Spleen (tissue), 11 donors: ENCODE results near the gene MRRF. TPM values are rescaled to one million over a fixed set of nuclear protein-coding genes. Genes with fewer than 3 reads are reported as not detected.

Source experiments
- DNase-seq: peaks from one replicate; pipeline ENCODE4 v3.0.0-alpha.2; 2020
- H3K27ac ChIP-seq, 8 donors: fragments of 200-600 bp; sonication (generic) in 7 of 8; 1 replicate in 4 of 8; 2 replicates in 4 of 8; pipeline versions ENCODE4 v1.5.0 to v1.8.0; 2016 to 2021; ENCODE audit warnings: inconsistent platforms in 4 of 8, mild to moderate bottlenecking in 4 of 8, moderate library complexity in 1 of 8
- H3K27me3 ChIP-seq, 7 donors: fragments of 200-600 bp; sonication (generic) in 6 of 7; replicated peaks in 1 of 7; 1 replicate in 4 of 7; 2 replicates in 3 of 7; pipeline versions ENCODE4 v1.5.0 to v1.8.0; 2016 to 2021; ENCODE audit warnings: inconsistent platforms in 3 of 7, mild to moderate bottlenecking in 1 of 7
- H3K36me3 ChIP-seq, 6 donors: fragments of 200-600 bp; sonication (generic) in 5 of 6; 1 replicate in 4 of 6; 2 replicates in 2 of 6; pipeline versions ENCODE4 v1.5.0 to v1.8.0; 2016 to 2021; ENCODE audit warnings: inconsistent platforms in 2 of 6
- H3K4me1 ChIP-seq, 6 donors: fragments of 200-600 bp; sonication (generic) in 5 of 6; 1 replicate in 3 of 6; 2 replicates in 3 of 6; pipeline versions ENCODE4 v1.5.0 to v1.8.0; 2016 to 2021; ENCODE audit warnings: inconsistent platforms in 3 of 6
- H3K4me3 ChIP-seq, 8 donors: fragments of 200-600 bp; sonication (generic) in 7 of 8; 1 replicate in 4 of 8; 2 replicates in 4 of 8; pipeline versions ENCODE4 v1.5.0 to v1.8.0; 2016 to 2021; ENCODE audit warnings: inconsistent platforms in 4 of 8, mild to moderate bottlenecking in 4 of 8, moderate library complexity in 2 of 8
- H3K9me3 ChIP-seq, 8 donors: fragments of 200-600 bp; sonication (generic) in 7 of 8; 1 replicate in 4 of 8; 2 replicates in 4 of 8; pipeline versions ENCODE4 v1.5.0 to v1.8.0; 2016 to 2021; ENCODE audit warnings: inconsistent platforms in 4 of 8
- POLR2A ChIP-seq, 3 donors: fragments of 450-650 bp; IDR thresholded peaks; one replicate each; pipeline ENCODE4 v1.5.1; 2017; ENCODE audit warnings: antibody characterized with exemption in 3 of 3, mild to moderate bottlenecking in 1 of 3
- POLR2AphosphoS5 ChIP-seq, 3 donors: sonication (generic); formaldehyde crosslinking; IDR thresholded peaks; one replicate each; pipeline ENCODE4 v1.5.1; 2017; ENCODE audit warnings: antibody characterized with exemption in 3 of 3
- WGBS, 5 donors: extraction: QIAGEN DNeasy Blood & Tissue Kit in 3 of 5; methylation state at CpG; one replicate each; pipeline versions ENCODE4 v1.1.5 to v1.1.7; 2013 to 2018; 5-methylcytosine and 5-hydroxymethylcytosine counted together
- intact Hi-C: fragments of 100-400 bp; cut with DNase I; formaldehyde crosslinking; loops from one replicate; pipeline ENCODE4 v1.15.0; 2023; ENCODE audit warnings: low total_unique reads
- polyA plus RNA-seq, 3 donors: library from polyadenylated mRNA; stranded (reverse); fragments of 200-250 nt; gene quantifications; one replicate each; pipeline ENCODE4 v1.2.1, GENCODE V29; 2013
- total RNA-seq, 7 donors: library from RNA; depleted of rRNA in 3 of 7; stranded (reverse); fragments of >200 nt in 3 of 7; fragmentation: NEBNext Ultra II Directional in 4 of 7; extraction: Animal tissue kit (Norgen Biotek cat#: 25700) in 4 of 7; gene quantifications; one replicate each; pipeline versions ENCODE4 v1.1.0 to v1.2.1, GENCODE V29; 2016 to 2021
- TF ChIP-seq, protein P1 (sequence below), 11 experiments: fragments of 200-600 bp in 7 of 11; fragments of 450-650 bp in 4 of 11; sonication (generic) in 4 of 11; IDR thresholded peaks in 8 of 11; conservative IDR thresholded peaks in 3 of 11; 1 replicate in 7 of 11; 2 replicates in 4 of 11; pipeline versions ENCODE4 v1.4.0 to v1.8.0; 2016 to 2021; ENCODE audit warnings: antibody characterized with exemption in 11 of 11, inconsistent platforms in 4 of 11, mild to moderate bottlenecking in 1 of 11
- donor health status: healthy with polysubstance abuse.
- donor health status: DM: no; HTN: no; CAD: no; lungs with moderate emphysema.
- donor health status: DM: no; HTN: no; CAD: no.
- donor health status: Bipolar disorder and iron deficiency.
- donor health status: healthy.
- donor health status: DM: no; HTN: no; CAD: no.
- donor health status: DM: yes; HTN: yes; CAD: no.

MRRF gene
- total and polyA plus RNA-seq, 10 donors: 23.1 to 44.8 (median 38.9) TPM

DNA sequence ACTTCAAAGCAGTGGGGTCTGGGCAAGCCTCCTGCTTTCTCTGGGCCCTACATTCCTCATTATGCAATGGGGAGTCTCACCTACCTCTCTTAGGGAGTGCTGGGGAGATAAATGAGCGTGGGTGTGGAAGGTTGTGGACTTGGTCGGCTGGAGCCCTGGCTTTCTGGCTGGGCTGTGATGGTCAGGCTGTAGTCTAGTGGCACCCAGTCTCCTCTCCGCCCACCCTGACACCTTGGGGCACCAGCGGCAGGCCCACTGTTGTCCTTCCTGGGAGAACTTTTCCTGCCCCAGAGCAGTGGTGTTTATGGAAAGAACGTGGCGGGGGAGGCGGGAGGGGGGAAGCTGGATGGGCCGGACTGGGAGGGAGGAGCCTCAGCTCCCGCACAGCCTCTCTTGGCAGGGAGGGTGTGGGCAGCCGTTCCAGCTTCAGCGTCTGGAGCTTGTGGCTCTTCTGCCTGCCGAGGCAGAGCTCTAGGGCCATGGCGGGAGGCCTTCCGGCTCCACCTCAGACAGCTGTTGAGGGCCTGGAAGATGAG, 110.3 kb downstream of the MRRF start:
- peaks cover 0 to 24% (median 0%) of the 10 kb centered on the region in 7 donors for H3K27me3 ChIP-seq
- intact Hi-C loops: no loop called here
- peaks cover 0 to 11% (median 8%) of the 10 kb centered on the region in 8 donors for H3K9me3 ChIP-seq
- DNase-seq: peak; percentile 64
- no peak overlapping the region for H3K4me3 ChIP-seq
- peaks cover 22 to 69% (median 46%) of the 10 kb centered on the region in 6 donors for H3K4me1 ChIP-seq
- 38 to 72% (median 48%) methylated on average over 13 to 14 of the region's 14 CpGs for WGBS, 5 donors
- peaks cover 0 to 19% (median 3%) of the 10 kb centered on the region in 6 donors for H3K36me3 ChIP-seq
- TF ChIP-seq POLR2AphosphoS5 (IDR thresholded peaks at IDR 0.05): peak in 1 of 3 donors; percentile 19
- TF ChIP-seq POLR2A (IDR thresholded peaks at IDR 0.05): no peak
- TF ChIP-seq, protein P1, sequence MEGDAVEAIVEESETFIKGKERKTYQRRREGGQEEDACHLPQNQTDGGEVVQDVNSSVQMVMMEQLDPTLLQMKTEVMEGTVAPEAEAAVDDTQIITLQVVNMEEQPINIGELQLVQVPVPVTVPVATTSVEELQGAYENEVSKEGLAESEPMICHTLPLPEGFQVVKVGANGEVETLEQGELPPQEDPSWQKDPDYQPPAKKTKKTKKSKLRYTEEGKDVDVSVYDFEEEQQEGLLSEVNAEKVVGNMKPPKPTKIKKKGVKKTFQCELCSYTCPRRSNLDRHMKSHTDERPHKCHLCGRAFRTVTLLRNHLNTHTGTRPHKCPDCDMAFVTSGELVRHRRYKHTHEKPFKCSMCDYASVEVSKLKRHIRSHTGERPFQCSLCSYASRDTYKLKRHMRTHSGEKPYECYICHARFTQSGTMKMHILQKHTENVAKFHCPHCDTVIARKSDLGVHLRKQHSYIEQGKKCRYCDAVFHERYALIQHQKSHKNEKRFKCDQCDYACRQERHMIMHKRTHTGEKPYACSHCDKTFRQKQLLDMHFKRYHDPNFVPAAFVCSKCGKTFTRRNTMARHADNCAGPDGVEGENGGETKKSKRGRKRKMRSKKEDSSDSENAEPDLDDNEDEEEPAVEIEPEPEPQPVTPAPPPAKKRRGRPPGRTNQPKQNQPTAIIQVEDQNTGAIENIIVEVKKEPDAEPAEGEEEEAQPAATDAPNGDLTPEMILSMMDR (IDR thresholded peaks at IDR 0.05 in 8 of 11, conservative IDR thresholded peaks at IDR 0.05 in 3 of 11): no peak
- H3K27ac ChIP-seq: peak overlapping the region in 1 of 8 donors; percentile 11

DNA sequence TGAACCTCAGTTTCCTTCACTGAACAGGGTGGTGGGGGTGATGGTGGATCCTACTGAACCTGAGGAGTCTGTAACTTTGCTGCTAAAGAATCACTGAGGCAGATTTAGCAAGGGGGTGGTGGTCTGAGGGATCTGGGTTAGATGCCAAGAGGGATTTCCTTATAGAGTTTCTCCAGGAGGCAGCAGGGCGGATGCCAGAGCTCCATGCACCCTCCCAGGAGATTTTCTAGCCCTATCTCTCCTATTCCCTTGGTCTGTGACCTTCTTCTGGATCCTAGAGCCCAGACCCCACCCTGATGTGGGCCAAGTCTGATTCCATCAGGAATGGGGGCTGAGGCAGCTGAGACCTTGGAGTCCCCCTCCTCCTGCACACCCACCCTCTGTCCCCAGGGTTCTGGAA, 112.1 kb downstream of the MRRF start:
- H3K4me1 ChIP-seq: peaks cover 8 to 51% (median 28%) of the 10 kb centered on the region in 6 donors
- peak; percentile 42 for DNase-seq
- intact Hi-C loops: no loop called here

DNA sequence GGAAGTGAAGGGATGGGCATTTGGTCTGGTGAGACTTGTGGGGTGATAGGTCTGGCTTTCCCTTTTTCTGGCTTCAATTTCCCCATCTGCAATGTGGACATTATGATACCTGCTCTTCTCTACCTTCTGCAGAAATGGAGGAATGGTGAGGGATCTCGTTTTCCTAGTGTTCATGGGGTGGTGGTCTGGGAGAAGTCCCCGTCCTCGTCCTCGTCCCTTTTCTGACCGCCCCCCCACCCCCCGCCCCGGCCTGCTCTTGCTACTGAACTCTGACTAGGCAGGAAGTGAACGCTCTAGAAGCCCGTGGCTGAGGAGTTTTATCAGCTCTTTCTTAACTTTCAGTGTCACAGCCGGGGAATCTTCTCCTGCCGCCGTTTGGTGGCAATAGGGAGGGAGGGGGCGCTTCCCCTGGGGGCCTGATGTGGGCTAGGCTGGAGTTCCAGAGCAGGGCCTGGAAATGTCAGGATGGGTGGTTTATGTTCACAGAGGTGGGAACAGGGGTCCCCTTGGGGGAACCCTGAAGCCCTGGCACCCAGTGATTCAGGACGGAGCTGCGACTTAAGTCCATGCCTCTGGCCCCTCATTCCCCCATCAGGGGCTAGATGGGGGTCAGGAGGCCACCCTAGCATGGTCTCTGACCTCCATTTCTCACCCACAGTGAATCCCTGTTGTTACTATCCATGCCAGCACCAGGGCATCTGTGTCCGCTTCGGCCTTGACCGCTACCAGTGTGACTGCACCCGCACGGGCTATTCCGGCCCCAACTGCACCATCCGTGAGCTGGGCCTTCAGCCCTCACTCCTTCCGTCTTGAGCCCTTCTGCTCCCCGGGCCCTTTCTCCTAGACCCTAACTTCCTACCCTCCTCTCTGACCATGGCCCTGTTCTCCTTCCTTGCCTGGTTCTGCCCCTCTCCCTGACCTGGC, 112.8 kb downstream of the MRRF start:
- Histone ChIP-seq H3K4me1 (peaks cover 8 to 45% (median 26%) of the 10 kb centered on the region in 6 donors), H3K27ac (peak overlapping the region in 1 of 8 donors; percentile 38), H3K27me3 (peaks cover 0 to 7% (median 0%) of the 10 kb centered on the region in 7 donors), H3K9me3 (peaks cover 0 to 12% (median 8%) of the 10 kb centered on the region in 8 donors), H3K4me3 (no peak overlapping the region), H3K36me3 (peaks cover 0 to 31% (median 6%) of the 10 kb centered on the region in 6 donors)
- intact Hi-C loops: no loop called here
- TF ChIP-seq POLR2AphosphoS5 (IDR thresholded peaks at IDR 0.05) (no peak), POLR2A (IDR thresholded peaks at IDR 0.05) (no peak)
- TF ChIP-seq, protein P1 (IDR thresholded peaks at IDR 0.05 in 8 of 11, conservative IDR thresholded peaks at IDR 0.05 in 3 of 11): no peak
- 40 to 51% (median 46%) methylated on average over 23 to 24 of the region's 24 CpGs for WGBS, 5 donors
- DNase-seq: peak; percentile 62

More for the DNA sequence above, 112.1 kb downstream of the MRRF start:
- H3K9me3 ChIP-seq: peaks cover 0 to 12% (median 8%) of the 10 kb centered on the region in 8 donors
- H3K27me3 ChIP-seq: peaks cover 0 to 14% (median 0%) of the 10 kb centered on the region in 7 donors
- no peak overlapping the region for H3K27ac ChIP-seq
- H3K36me3 ChIP-seq: peaks cover 0 to 30% (median 6%) of the 10 kb centered on the region in 6 donors
- TF ChIP-seq, protein P1 (IDR thresholded peaks at IDR 0.05 in 8 of 11, conservative IDR thresholded peaks at IDR 0.05 in 3 of 11): no peak
- TF ChIP-seq POLR2AphosphoS5 (IDR thresholded peaks at IDR 0.05) (no peak), POLR2A (IDR thresholded peaks at IDR 0.05) (no peak)
- 82 to 100% (median 95%) methylated on average over 1 of the region's 1 CpG for WGBS, 5 donors
- no peak overlapping the region for H3K4me3 ChIP-seq
